K562 treated with DMSO at 1 percent for 48 hours (cell line): ENCODE data around the gene FBXO17. TPM values are rescaled to one million over a fixed set of nuclear protein-coding genes. Genes with fewer than 3 reads are reported as not detected.

Source experiments
- total RNA-seq: library from RNA; unstranded; fragments of 300-600 nt; gene quantifications from 2 replicates; pipeline ENCODE4 v1.2.3, GENCODE V29; 2022; ENCODE audit warnings: low replicate concordance; ENCODE audit errors: extremely low read depth

FBXO17 gene, protein sequence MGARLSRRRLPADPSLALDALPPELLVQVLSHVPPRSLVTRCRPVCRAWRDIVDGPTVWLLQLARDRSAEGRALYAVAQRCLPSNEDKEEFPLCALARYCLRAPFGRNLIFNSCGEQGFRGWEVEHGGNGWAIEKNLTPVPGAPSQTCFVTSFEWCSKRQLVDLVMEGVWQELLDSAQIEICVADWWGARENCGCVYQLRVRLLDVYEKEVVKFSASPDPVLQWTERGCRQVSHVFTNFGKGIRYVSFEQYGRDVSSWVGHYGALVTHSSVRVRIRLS
- not detected in 2 replicates for total RNA-seq

DNA sequence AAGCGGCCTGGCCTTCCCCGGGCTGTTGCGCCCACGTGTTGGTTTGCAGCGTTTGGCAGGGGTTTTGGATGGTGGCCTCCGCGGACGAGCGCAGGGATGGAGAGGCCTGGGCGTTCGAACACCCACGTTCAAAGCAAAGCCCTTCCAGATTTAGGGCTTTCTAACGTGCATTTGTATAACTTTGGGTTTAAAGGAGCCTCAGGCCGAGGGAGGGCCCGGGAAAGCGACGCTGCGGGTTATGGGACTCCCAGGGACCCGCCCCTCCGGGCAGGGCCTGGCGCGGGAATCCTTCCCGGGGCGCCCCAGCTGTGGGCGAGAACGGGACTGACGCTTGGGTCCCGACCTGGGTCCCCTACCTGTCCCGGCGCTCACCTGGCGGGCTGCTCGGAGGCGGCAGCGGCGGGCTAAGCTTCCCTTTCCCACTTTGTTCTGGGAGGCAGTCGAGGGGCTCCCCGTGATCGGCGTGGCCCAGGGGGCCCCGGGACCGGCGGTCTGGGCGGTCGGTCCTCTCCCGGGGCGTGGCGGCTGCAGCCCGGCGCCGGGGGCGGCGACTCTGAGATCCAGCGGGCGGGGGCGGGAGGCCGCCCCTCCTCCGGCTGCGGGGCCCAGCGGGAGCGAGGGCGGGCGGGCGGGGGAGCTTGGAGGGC is at the start of gene FBXO17:
Gene FBXO17, minus strand, starts transcription at position 529 of the 647 bp plus-strand sequence. CDS start 25,423 bp downstream, outside the sequence.

DNA sequence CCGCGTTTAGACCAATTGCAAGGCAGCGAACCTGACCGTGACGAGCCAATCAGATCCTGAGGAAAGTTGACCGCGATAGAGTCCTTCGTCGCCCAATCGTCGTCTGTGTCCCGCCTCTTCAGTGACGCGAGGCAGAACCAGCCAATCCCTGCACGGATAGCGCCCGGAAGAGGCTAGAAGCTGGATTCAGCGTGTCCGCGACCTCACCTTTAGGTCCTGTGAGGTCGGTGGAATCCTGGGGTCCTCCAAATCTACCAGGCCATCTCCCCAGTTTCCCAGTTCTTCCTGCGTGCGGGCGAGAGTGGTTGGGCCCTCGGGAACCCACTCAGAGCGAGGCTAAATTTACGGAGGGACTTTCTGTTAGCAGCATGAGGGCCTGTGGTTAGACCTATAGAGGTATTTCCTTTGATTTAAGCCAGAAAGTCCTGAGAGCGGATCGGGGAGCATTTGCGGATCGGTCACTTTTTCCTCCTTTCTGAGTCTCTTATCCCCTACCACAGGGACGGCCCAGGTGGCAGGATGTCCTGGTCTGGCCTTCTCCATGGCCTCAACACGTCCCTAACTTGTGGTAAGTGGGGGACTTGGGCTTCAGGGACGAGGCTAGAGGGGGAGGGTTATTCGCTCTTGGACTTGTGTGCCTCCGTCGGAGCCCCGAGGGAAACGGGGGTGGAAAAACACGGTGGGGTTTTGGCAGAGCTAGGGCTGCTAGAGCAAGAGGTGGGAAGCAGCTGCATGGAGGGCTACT is 44.6 kb downstream of the FBXO17 start, which contains the start of gene MRPS12:
Gene MRPS12, plus strand, starts transcription at position 169 of the 745 bp plus-strand sequence. Its CDS starts 351 bp downstream, at position 520.

DNA sequence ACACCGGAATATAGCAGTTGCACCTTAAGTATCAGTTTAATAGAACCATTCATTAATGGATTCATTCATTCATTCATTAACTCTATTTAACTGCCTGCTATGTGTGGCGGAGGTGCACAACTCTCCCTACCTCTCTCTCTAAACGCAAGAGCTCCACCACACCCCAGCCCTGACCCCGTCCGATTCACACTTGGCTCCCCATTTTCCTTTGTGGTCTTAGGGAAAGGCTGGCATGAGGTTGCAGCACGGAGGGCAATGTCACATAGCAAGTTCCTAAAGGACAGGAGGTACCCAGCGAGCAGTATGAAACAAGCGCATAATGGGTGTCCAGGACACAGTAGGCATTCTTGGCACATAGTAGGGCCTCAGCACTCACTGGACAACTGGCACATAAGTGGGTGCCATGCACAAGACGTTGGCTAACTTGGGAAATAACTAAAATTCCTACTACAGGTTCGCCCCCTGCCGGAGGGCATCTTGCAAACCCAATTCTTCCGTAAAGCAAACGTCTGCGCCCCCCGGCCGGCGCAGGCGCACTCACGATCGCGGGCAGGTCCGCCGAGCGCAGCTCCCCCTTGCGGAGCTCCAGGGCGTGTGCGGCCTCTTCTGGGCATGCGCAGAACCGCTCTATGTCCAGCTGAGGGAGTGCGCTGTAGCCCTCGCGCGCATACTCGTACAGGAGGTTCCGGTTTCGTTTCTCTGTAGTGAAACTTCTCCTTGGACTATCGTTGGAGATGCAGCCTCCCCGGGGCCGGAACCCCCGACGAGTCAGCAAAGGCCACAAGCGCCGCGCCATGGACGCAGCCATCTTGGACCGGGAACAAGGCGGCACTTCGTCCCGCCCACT is 45.4 kb downstream of the FBXO17 start, which contains the start of gene SARS2:
Gene SARS2, minus strand, starts transcription at position 835 of the 847 bp plus-strand sequence. Its CDS starts 27 bp downstream, at position 808.

DNA sequence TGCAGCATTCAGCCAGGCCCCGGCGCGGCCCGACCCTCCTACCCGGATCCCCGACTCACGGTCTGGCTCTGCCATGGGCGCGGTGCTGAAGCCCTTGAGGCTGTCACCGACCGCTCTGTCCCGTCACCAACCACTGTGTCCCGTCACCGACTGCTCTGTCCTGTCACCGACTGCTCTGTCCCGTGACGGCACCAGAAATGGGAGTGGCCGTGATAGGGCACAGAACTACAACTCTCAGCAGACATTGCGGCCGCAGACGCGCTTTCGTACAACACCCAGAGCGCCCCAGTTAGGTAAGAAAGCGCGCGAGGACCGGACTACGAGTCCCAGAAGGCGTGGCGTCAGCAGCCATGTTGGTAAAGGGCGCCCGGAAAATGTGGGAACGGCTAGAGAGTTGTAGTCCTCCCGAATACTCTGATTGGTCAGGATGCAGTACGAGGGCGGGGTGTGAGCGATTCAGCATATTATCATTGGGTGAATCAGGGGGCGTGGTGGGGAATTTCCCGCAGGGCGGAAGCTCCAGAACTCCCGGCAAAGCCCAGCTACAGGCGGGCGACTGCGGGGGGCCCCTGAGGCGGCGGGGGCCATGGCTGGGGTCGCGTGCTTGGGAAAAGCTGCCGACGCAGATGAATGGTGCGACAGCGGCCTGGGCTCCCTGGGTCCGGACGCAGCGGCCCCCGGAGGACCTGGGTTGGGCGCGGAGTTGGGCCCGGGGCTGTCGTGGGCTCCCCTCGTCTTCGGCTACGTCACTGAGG is 75.9 kb downstream of the FBXO17 start, which contains the start of the genes NFKBIB and SIRT2:
Gene NFKBIB, plus strand, starts transcription at position 523 of the 755 bp plus-strand sequence. Its CDS starts 64 bp downstream, at position 587.
Gene SIRT2, minus strand, starts transcription at position 172 of the 755 bp plus-strand sequence. Its CDS starts 97 bp downstream, at position 75.

Other genes starting within 250 kb of the FBXO17 start
- not detected in 2 replicates for gene CAPN12, start 231.3 kb downstream of the FBXO17 start, total RNA-seq
- gene LGALS7, start 202.2 kb downstream of the FBXO17 start, total RNA-seq, result not detected in 2 replicates
- gene LGALS7B, start 186.5 kb downstream of the FBXO17 start, total RNA-seq, result not detected in 2 replicates
- gene LGALS4, start 162.8 kb downstream of the FBXO17 start, total RNA-seq, result not detected in 2 replicates
- not detected in 2 replicates for gene ECH1, start 143.9 kb downstream of the FBXO17 start, total RNA-seq
- gene HNRNPL, start 125.8 kb downstream of the FBXO17 start, total RNA-seq, result not detected in 2 replicates
- not detected in 2 replicates for gene RINL, start 97.5 kb downstream of the FBXO17 start, total RNA-seq
- gene SIRT2, start 76.1 kb downstream of the FBXO17 start, total RNA-seq, result not detected in 2 replicates
- not detected in 2 replicates for gene NFKBIB, start 75.8 kb downstream of the FBXO17 start, total RNA-seq
- gene CCER2, start 63.6 kb downstream of the FBXO17 start, total RNA-seq, result not detected in 2 replicates
- gene SARS2, start 45.0 kb downstream of the FBXO17 start, total RNA-seq, result not detected in 2 replicates
- gene MRPS12, start 44.8 kb downstream of the FBXO17 start, total RNA-seq, result not detected in 2 replicates
- not detected in 2 replicates for gene FBXO27, start 56.8 kb upstream of the FBXO17 start, total RNA-seq
- gene ACP7, start 108.6 kb upstream of the FBXO17 start, total RNA-seq, result not detected in 2 replicates
- 243 TPM in 1 of 2 replicates, not detected in the other for gene PAK4, start 150.0 kb upstream of the FBXO17 start, total RNA-seq
- not detected in 2 replicates for gene NCCRP1, start 221.2 kb upstream of the FBXO17 start, total RNA-seq
- not detected in 2 replicates for gene SYCN, start 228.5 kb upstream of the FBXO17 start, total RNA-seq